ENCODE data around the gene POGK. TPM values are rescaled to one million over a fixed set of nuclear protein-coding genes. Genes with fewer than 3 reads are reported as not detected.

POGK gene
- total and polyA plus RNA-seq, 10 of the 15 experiments (the other 5 are each of a cell fraction or from before 2014, with no cell fraction given) = 5.3 to 34.6 (median 18.7) TPM

DNA sequence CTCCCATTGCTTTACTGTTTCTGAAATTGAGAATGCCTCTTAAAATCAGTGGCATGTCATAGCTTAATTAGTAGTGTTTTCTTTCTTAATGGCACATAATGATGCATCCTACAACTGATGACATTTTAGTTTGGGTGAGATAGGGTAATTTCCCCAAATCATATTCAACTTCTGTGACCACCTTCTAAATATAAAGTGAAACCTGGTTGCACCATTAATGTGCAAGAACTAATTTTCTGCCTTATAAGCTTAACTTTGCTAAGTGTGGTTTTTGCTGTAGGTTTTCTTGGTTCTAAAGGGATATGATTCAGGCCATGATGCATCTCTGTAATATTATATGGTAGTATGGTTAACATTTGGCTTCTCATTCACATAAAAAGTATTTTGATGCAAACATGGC is 8.9 kb downstream of the POGK start:
- FAIRE-seq (no peak), ATAC-seq (no peak), DNase-seq (ENCODE audit: low read depth, low spot score) (no peak)
- ChIA-PET SMC1A (ENCODE audit: uncharacterized antibody, unreplicated experiment) (interaction anchor here (1.0 kb wide), 1 partner anchor 21 kb away, joined by 4 read pairs; no protein-coding TSS in a partner anchor), POLR2A (no interaction called here), RAD21 (ENCODE audit: unreplicated experiment) (no interaction called here), CTCF (no interaction called here)
- Histone ChIP-seq H4K20me1 (ENCODE audit: control insufficient read depth, insufficient read depth) (no peaks in the 10 kb centered on the region; the same call in 1 of the 2 replicates), H3K79me2 (ENCODE audit: control insufficient read depth, insufficient read depth, low read length) (peaks cover 2% of the 10 kb centered on the region), H2AFZ (ENCODE audit: control insufficient read depth, low read depth, low read length) (no peak overlapping the region), H3K4me1 (ENCODE audit: control insufficient read depth, insufficient read depth, low read length) (no peaks in the 10 kb centered on the region), H3K4me2 (ENCODE audit: control insufficient read depth, insufficient read depth) (no peak overlapping the region), H3K9me3 (replicated peaks; ENCODE audit: control insufficient read depth, insufficient read depth, low read length) (no peaks in the 10 kb centered on the region), H3K36me3 (ENCODE audit: control insufficient read depth in 2 of 2, insufficient read depth in 2 of 2, low read length in 1 of 2) (peaks cover 29 to 54% of the 10 kb centered on the region in 2 experiments), H3K4me3 (no peak overlapping the region), H3K9ac (ENCODE audit: control insufficient read depth, insufficient read depth, low read length) (no peak overlapping the region), H3K27ac (ENCODE audit: control insufficient read depth, insufficient read depth) (no peak overlapping the region), H3K27me3 (replicated peaks in 1 of 2; ENCODE audit: control insufficient read depth in 2 of 2, insufficient read depth in 2 of 2, low read length in 1 of 2) (no peaks in the 10 kb centered on the region)
- in situ Hi-C loops (cut with MboI) = no loop called here
- BruUV-seq (replicated peaks) = no TSS peak
- TF ChIP-seq SMAD5 (IDR thresholded peaks at IDR 0.05; ENCODE audit: low read depth) (no peak), KDM1A (IDR thresholded peaks at IDR 0.05; ENCODE audit: borderline replicate concordance) (no peak), CBX5 (IDR thresholded peaks at IDR 0.05; ENCODE audit: low read depth) (no peak), MEF2A (IDR thresholded peaks at IDR 0.05; ENCODE audit: insufficient read depth, low read depth, low read length) (no peak), POLR2AphosphoS5 (IDR thresholded peaks at IDR 0.05; ENCODE audit: low read length) (no peak), NFYB (IDR thresholded peaks at IDR 0.05; ENCODE audit: insufficient read depth, low read depth, low read length) (no peak), EED (IDR thresholded peaks at IDR 0.05; ENCODE audit: low read depth) (no peak), KAT2A (conservative IDR thresholded peaks at IDR 0.05; ENCODE audit: control insufficient read depth, low read depth, low read length) (no peak), IKZF2 (IDR thresholded peaks at IDR 0.05) (no peak), HDAC2 (IDR thresholded peaks at IDR 0.05) (no peak), ETV6 (conservative IDR thresholded peaks at IDR 0.05 in 1 of 2, IDR thresholded peaks at IDR 0.05 in 1 of 2; ENCODE audit: borderline replicate concordance in 1 of 2, low read depth in 1 of 2) (no peak), NRF1 (conservative IDR thresholded peaks at IDR 0.05; ENCODE audit: low read depth, low read length) (no peak), TCF12 (IDR thresholded peaks at IDR 0.05; ENCODE audit: low read depth, low read length) (no peak), CHD2 (IDR thresholded peaks at IDR 0.05; ENCODE audit: borderline replicate concordance, low read depth, low read length) (no peak), ZNF384 (IDR thresholded peaks at IDR 0.05; ENCODE audit: borderline replicate concordance, low read depth, low read length) (no peak), WRNIP1 (IDR thresholded peaks at IDR 0.05; ENCODE audit: borderline replicate concordance, low read depth, low read length) (no peak), NFXL1 (IDR thresholded peaks at IDR 0.05; ENCODE audit: borderline replicate concordance) (no peak)
- TF ChIP-seq, protein P1, sequence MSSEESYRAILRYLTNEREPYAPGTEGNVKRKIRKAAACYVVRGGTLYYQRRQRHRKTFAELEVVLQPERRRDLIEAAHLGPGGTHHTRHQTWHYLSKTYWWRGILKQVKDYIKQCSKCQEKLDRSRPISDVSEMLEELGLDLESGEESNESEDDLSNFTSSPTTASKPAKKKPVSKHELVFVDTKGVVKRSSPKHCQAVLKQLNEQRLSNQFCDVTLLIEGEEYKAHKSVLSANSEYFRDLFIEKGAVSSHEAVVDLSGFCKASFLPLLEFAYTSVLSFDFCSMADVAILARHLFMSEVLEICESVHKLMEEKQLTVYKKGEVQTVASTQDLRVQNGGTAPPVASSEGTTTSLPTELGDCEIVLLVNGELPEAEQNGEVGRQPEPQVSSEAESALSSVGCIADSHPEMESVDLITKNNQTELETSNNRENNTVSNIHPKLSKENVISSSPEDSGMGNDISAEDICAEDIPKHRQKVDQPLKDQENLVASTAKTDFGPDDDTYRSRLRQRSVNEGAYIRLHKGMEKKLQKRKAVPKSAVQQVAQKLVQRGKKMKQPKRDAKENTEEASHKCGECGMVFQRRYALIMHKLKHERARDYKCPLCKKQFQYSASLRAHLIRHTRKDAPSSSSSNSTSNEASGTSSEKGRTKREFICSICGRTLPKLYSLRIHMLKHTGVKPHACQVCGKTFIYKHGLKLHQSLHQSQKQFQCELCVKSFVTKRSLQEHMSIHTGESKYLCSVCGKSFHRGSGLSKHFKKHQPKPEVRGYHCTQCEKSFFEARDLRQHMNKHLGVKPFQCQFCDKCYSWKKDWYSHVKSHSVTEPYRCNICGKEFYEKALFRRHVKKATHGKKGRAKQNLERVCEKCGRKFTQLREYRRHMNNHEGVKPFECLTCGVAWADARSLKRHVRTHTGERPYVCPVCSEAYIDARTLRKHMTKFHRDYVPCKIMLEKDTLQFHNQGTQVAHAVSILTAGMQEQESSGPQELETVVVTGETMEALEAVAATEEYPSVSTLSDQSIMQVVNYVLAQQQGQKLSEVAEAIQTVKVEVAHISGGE (CRISPR knock-in tag; IDR thresholded peaks at IDR 0.05) = no peak
- TF ChIP-seq, protein P2, sequence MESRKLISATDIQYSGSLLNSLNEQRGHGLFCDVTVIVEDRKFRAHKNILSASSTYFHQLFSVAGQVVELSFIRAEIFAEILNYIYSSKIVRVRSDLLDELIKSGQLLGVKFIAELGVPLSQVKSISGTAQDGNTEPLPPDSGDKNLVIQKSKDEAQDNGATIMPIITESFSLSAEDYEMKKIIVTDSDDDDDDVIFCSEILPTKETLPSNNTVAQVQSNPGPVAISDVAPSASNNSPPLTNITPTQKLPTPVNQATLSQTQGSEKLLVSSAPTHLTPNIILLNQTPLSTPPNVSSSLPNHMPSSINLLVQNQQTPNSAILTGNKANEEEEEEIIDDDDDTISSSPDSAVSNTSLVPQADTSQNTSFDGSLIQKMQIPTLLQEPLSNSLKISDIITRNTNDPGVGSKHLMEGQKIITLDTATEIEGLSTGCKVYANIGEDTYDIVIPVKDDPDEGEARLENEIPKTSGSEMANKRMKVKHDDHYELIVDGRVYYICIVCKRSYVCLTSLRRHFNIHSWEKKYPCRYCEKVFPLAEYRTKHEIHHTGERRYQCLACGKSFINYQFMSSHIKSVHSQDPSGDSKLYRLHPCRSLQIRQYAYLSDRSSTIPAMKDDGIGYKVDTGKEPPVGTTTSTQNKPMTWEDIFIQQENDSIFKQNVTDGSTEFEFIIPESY (IDR thresholded peaks at IDR 0.05) = no peak
- TF ChIP-seq, protein P3, sequence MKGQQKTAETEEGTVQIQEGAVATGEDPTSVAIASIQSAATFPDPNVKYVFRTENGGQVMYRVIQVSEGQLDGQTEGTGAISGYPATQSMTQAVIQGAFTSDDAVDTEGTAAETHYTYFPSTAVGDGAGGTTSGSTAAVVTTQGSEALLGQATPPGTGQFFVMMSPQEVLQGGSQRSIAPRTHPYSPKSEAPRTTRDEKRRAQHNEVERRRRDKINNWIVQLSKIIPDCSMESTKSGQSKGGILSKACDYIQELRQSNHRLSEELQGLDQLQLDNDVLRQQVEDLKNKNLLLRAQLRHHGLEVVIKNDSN (IDR thresholded peaks at IDR 0.05; ENCODE audit: borderline replicate concordance, extremely low read length, insufficient read depth, low read depth, low read length) = no peak
- intact Hi-C loops (cut with micrococcal nuclease; ENCODE audit: unreplicated experiment) = no loop called here
